Activated CD4-positive, alpha-beta memory T cell treated with anti-CD3 and anti-CD28 coated beads for 36 hours (primary cell): ENCODE data around the gene SKOR1. TPM values are rescaled to one million over a fixed set of nuclear protein-coding genes. Genes with fewer than 3 reads are reported as not detected.

Source experiments
- CTCF ChIA-PET: fragments of 350-600 bp; sonication (Branson Sonifier 250); formaldehyde crosslinking; loops from one replicate; lab custom pipeline; 2021; ENCODE audit warnings: antibody characterized with exemption, inconsistent platforms; lab: Charles Lee
- POLR2A ChIA-PET: fragments of 350-600 bp; sonication (Branson Sonifier 250); formaldehyde crosslinking; loops from one replicate; lab custom pipeline; 2021; ENCODE audit warnings: antibody characterized with exemption; lab: Charles Lee
- DNase-seq: peaks from one replicate; pipeline ENCODE4 v3.0.0-alpha.2; 2020
- H3K27ac Mint-ChIP-seq: one replicate; pipeline ENCODE4 v1.8.0; 2021; ENCODE audit warnings: mixed read lengths
- H3K27me3 Mint-ChIP-seq: one replicate; pipeline ENCODE4 v1.8.0; 2021; ENCODE audit warnings: mixed read lengths
- H3K36me3 Mint-ChIP-seq: one replicate; pipeline ENCODE4 v1.8.0; 2021; ENCODE audit warnings: mixed read lengths
- H3K4me1 Mint-ChIP-seq: one replicate; pipeline ENCODE4 v1.8.0; 2021; ENCODE audit warnings: low read depth, mixed read lengths
- H3K4me3 Mint-ChIP-seq: one replicate; pipeline ENCODE4 v1.8.0; 2021; ENCODE audit warnings: mild to moderate bottlenecking, mixed read lengths
- H3K9me3 Mint-ChIP-seq: one replicate; pipeline ENCODE4 v1.8.0; 2021; ENCODE audit warnings: mixed read lengths
- intact Hi-C: fragments of 100-400 bp; cut with micrococcal nuclease; formaldehyde crosslinking; loops from one replicate; pipeline ENCODE4 v1.15.1; 2023
- total RNA-seq, 2 experiments: library from RNA; stranded (reverse); gene quantifications; one replicate each; pipeline ENCODE4 v1.2.3, GENCODE V29; 2021

SKOR1 gene, protein sequence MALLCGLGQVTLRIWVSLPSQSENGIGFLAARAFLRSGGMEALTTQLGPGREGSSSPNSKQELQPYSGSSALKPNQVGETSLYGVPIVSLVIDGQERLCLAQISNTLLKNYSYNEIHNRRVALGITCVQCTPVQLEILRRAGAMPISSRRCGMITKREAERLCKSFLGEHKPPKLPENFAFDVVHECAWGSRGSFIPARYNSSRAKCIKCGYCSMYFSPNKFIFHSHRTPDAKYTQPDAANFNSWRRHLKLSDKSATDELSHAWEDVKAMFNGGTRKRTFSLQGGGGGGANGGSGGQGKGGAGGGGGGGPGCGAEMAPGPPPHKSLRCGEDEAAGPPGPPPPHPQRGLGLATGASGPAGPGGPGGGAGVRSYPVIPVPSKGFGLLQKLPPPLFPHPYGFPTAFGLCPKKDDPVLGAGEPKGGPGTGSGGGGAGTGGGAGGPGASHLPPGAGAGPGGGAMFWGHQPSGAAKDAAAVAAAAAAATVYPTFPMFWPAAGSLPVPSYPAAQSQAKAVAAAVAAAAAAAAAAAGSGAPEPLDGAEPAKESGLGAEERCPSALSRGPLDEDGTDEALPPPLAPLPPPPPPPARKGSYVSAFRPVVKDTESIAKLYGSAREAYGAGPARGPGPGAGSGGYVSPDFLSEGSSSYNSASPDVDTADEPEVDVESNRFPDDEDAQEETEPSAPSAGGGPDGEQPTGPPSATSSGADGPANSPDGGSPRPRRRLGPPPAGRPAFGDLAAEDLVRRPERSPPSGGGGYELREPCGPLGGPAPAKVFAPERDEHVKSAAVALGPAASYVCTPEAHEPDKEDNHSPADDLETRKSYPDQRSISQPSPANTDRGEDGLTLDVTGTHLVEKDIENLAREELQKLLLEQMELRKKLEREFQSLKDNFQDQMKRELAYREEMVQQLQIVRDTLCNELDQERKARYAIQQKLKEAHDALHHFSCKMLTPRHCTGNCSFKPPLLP
- under 1 TPM; 0.12 TPM for total RNA-seq

GRCh38 chr15:67824976-67825880 lies at the start of gene SKOR1:
Gene SKOR1 (plus strand): TSS chr15:67825509. CDS start chr15:67825603, 94 bp downstream.
- intact Hi-C loops = loop anchor here (5.0 kb wide), 1 partner anchor 63 kb away; no protein-coding TSS in a partner anchor
- no peak for DNase-seq
- peak within 1 kb of the TSS; percentile 45 for H3K4me3 Mint-ChIP-seq
- POLR2A ChIA-PET = no interaction called here
- H3K36me3 Mint-ChIP-seq = peaks cover 2% of the 10 kb centered on the region
- H3K27ac Mint-ChIP-seq = peak within 1 kb of the TSS; percentile 44
- H3K4me1 Mint-ChIP-seq = peaks cover 47% of the 10 kb centered on the region
- H3K27me3 Mint-ChIP-seq = peaks cover 71% of the 10 kb centered on the region
- CTCF ChIA-PET = interaction anchor here (1.0 to 4.2 kb wide), 2 partner anchors 11 to 368 kb away, joined by 3 to 30 read pairs; no protein-coding TSS in a partner anchor
- no peaks in the 10 kb centered on the region for H3K9me3 Mint-ChIP-seq

- no peaks in the 10 kb centered on the region for H3K27me3 Mint-ChIP-seq
- ChIA-PET CTCF (interaction anchor here (1.1 kb wide), 1 partner anchor 9 kb away, joined by 3 read pairs; no protein-coding TSS in a partner anchor), POLR2A (no interaction called here)
- no peak overlapping the region for H3K4me3 Mint-ChIP-seq
- DNase-seq = no peak
- no peak overlapping the region for H3K27ac Mint-ChIP-seq
- no peaks in the 10 kb centered on the region for H3K4me1 Mint-ChIP-seq
- intact Hi-C loops = no loop called here
- no peaks in the 10 kb centered on the region for H3K9me3 Mint-ChIP-seq
- peaks cover 2% of the 10 kb centered on the region for H3K36me3 Mint-ChIP-seq
Measured at GRCh38 chr15:67775998-67776397, 49.3 kb upstream of the SKOR1 start.

DNA sequence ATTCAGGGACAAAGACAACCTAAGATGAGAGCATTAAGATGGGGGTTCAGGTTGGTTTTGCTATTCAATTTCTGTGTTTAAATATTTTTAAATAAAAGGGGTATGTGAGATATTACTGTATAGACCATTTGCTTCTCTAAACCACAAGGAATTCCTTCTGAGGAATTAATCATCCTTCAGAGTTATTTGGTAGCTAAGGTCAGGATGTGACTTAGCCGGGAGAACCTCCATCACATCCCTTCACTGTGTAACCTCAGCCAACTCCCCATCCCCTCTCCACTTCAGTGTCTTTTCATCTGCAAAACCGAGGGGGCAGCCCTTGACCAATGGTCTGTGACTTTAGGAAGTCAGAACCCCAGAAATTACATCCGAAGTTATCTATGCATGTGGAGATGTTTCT lies 48.7 kb upstream of the SKOR1 start:
- CTCF ChIA-PET = no interaction called here
- POLR2A ChIA-PET = interaction anchor here (0.6 kb wide), 1 partner anchor 14 kb away, joined by 3 read pairs; no protein-coding TSS in a partner anchor

GRCh38 chr15:67777071-67777470 lies 48.2 kb upstream of the SKOR1 start:
- Mint-ChIP-seq H3K9me3 (no peaks in the 10 kb centered on the region), H3K27me3 (no peaks in the 10 kb centered on the region), H3K4me1 (no peaks in the 10 kb centered on the region), H3K4me3 (no peak overlapping the region), H3K27ac (no peak overlapping the region), H3K36me3 (peaks cover 2% of the 10 kb centered on the region)
- ChIA-PET POLR2A (interaction anchor here (0.6 kb wide), 1 partner anchor 14 kb away, joined by 3 read pairs; no protein-coding TSS in a partner anchor), CTCF (no interaction called here)
- DNase-seq = no peak
- intact Hi-C loops = no loop called here

More for the DNA sequence above, 48.7 kb upstream of the SKOR1 start:
- H3K27ac Mint-ChIP-seq = no peak overlapping the region
- no peak for DNase-seq
- no peak overlapping the region for H3K4me3 Mint-ChIP-seq
- no peaks in the 10 kb centered on the region for H3K27me3 Mint-ChIP-seq
- no peaks in the 10 kb centered on the region for H3K9me3 Mint-ChIP-seq
- intact Hi-C loops = no loop called here
- H3K4me1 Mint-ChIP-seq = no peaks in the 10 kb centered on the region
- H3K36me3 Mint-ChIP-seq = peaks cover 2% of the 10 kb centered on the region

GRCh38 chr15:67777773-67778172 lies 47.5 kb upstream of the SKOR1 start:
- no peak for DNase-seq
- no peaks in the 10 kb centered on the region for H3K9me3 Mint-ChIP-seq
- peaks cover 2% of the 10 kb centered on the region for H3K36me3 Mint-ChIP-seq
- no peaks in the 10 kb centered on the region for H3K27me3 Mint-ChIP-seq
- intact Hi-C loops = no loop called here
- CTCF ChIA-PET = no interaction called here
- H3K27ac Mint-ChIP-seq = no peak overlapping the region
- POLR2A ChIA-PET = no interaction called here
- H3K4me1 Mint-ChIP-seq = no peaks in the 10 kb centered on the region
- no peak overlapping the region for H3K4me3 Mint-ChIP-seq

- Mint-ChIP-seq H3K4me3 (no peak overlapping the region), H3K9me3 (no peaks in the 10 kb centered on the region), H3K36me3 (peaks cover 2% of the 10 kb centered on the region), H3K27me3 (no peaks in the 10 kb centered on the region), H3K4me1 (peaks cover 10% of the 10 kb centered on the region), H3K27ac (no peak overlapping the region)
- intact Hi-C loops = no loop called here
- ChIA-PET CTCF (interaction anchor here (1.0 kb wide), 1 partner anchor 56 kb away, joined by 4 read pairs; no protein-coding TSS in a partner anchor), POLR2A (no interaction called here)
- no peak for DNase-seq
Measured at GRCh38 chr15:67778968-67779548, 46.3 kb upstream of the SKOR1 start.

DNA sequence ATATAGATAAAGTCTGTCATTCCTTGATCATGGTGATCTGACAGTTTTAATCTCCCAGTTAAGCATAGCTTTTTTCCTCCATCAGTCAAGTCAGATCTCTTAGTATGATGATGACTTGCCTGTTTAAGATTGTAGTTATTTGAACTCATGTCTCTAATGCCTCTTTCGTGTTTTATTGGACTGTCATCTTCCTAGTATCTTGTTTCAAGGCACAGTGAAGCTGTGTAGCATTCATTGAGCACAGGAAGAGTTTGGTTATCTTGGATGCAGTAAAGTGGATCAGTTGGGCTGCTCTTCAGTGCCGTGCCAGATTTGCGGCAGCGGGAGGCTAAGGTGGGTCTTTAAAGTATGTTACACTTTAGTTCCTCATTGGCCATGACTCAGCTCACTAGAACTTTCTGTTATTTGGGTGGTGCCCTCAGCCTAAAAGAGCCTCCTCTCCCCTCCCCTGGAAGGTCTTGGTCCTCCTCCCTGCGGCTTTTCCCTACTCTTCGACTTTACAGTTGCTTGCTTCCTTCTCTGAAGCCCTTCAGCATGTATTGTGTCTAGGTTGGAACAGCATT lies 45.7 kb upstream of the SKOR1 start:
- peaks cover 2% of the 10 kb centered on the region for H3K36me3 Mint-ChIP-seq
- H3K4me1 Mint-ChIP-seq = peaks cover 16% of the 10 kb centered on the region
- no peak for DNase-seq
- H3K4me3 Mint-ChIP-seq = no peak overlapping the region
- H3K27me3 Mint-ChIP-seq = no peaks in the 10 kb centered on the region
- POLR2A ChIA-PET = no interaction called here
- H3K9me3 Mint-ChIP-seq = no peaks in the 10 kb centered on the region
- intact Hi-C loops = loop anchor here (5.0 kb wide), 1 partner anchor 53 kb away; no protein-coding TSS in a partner anchor
- CTCF ChIA-PET = interaction anchor here (1.0 kb wide), 1 partner anchor 55 kb away, joined by 4 read pairs; no protein-coding TSS in a partner anchor
- H3K27ac Mint-ChIP-seq = no peak overlapping the region

GRCh38 chr15:67781061-67781460 lies 44.2 kb upstream of the SKOR1 start:
- Mint-ChIP-seq H3K36me3 (peaks cover 2% of the 10 kb centered on the region), H3K4me3 (no peak overlapping the region), H3K4me1 (peaks cover 17% of the 10 kb centered on the region), H3K27me3 (no peaks in the 10 kb centered on the region), H3K9me3 (no peaks in the 10 kb centered on the region), H3K27ac (no peak overlapping the region)
- ChIA-PET CTCF (interaction anchor here (0.9 to 1.1 kb wide), 2 partner anchors 43 to 54 kb away, joined by 3 to 4 read pairs; no protein-coding TSS in a partner anchor), POLR2A (no interaction called here)
- no peak for DNase-seq
- intact Hi-C loops = loop anchor here (5.0 kb wide), 1 partner anchor 51 kb away; no protein-coding TSS in a partner anchor

DNA sequence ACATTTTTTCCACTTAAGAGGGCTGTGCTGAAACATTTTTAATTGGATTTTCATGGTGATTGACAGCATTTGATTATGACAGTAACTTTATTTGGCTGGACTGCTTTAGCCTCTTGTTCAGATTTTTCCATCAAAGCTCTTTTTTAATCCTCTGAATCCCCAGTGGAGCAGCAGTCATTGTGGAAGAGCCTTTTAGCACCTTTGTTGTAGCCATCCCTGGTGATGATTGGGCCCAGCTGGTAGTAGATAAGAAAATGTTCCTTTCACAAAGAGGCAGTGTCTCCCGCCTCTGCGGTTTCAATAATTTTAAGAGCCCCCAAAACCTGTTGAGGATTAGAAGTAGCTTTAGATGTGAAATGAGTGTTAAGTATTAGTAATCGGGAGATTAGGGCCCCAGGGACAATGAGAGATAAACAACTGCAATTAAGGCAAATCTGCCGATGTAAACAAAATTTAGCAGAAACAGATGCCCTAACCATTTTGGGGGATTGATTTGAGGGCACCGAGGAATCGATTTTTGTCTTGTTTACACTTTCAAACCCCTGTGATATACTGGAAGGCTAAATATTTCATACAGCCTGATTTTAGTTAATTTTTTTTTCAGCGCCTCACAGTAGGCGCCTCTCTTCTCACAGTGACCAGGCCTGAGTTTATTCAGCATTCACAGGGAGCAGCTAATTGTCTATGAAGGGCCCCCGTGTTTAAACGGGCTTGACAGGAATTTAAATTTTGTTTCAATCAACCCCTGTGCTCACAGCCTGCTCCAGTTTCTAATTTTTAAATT lies 43.2 kb upstream of the SKOR1 start:
- Mint-ChIP-seq H3K36me3 (peaks cover 4% of the 10 kb centered on the region), H3K4me1 (peaks cover 17% of the 10 kb centered on the region), H3K4me3 (no peak overlapping the region), H3K27ac (no peak overlapping the region), H3K9me3 (no peaks in the 10 kb centered on the region), H3K27me3 (no peaks in the 10 kb centered on the region)
- intact Hi-C loops = loop anchor here (5.0 kb wide), 1 partner anchor 50 kb away; no protein-coding TSS in a partner anchor
- no peak for DNase-seq
- ChIA-PET POLR2A (no interaction called here), CTCF (interaction anchor here (1.1 to 1.6 kb wide), 2 partner anchors 42 to 54 kb away, joined by 3 to 4 read pairs; no protein-coding TSS in a partner anchor)

DNA sequence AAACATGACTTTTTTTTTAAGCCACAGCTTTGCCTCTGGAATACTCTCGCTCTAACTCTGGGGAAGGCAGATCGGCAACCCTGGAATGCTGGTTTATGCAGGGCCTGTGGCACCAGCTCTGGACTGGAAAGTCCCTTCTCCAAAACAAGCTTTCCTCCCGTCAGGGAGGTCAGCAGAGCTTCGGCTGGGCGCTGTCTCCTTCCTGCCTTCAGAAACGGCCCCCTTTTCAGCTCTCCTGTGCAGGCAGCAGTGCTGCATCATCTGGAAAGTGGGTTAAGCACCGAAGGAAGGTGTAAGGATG lies 42.7 kb upstream of the SKOR1 start:
- H3K4me1 Mint-ChIP-seq = peaks cover 17% of the 10 kb centered on the region
- no peak for DNase-seq
- no peaks in the 10 kb centered on the region for H3K27me3 Mint-ChIP-seq
- peaks cover 4% of the 10 kb centered on the region for H3K36me3 Mint-ChIP-seq
- intact Hi-C loops = loop anchor here (5.0 kb wide), 1 partner anchor 50 kb away; no protein-coding TSS in a partner anchor
- H3K27ac Mint-ChIP-seq = no peak overlapping the region
- ChIA-PET POLR2A (no interaction called here), CTCF (interaction anchor here (1.6 kb wide), 1 partner anchor 53 kb away, joined by 4 read pairs; no protein-coding TSS in a partner anchor)
- no peaks in the 10 kb centered on the region for H3K9me3 Mint-ChIP-seq
- H3K4me3 Mint-ChIP-seq = no peak overlapping the region
